BE2C (cell line): ENCODE measurements around the gene ZCCHC2.

ENCODE experiments used
- DNase-seq: peaks from one replicate; pipeline ENCODE4 v3.0.0-alpha.2; 2020
- H3K27me3 ChIP-seq: fragments of 250-450 bp; sonication (Bioruptor Pico); 2 replicates; pipeline ENCODE4 v1.5.1; 2020; ENCODE audit warnings: mild to moderate bottlenecking
- H3K36me3 ChIP-seq: fragments of 250-450 bp; sonication (Bioruptor Pico); 2 replicates; pipeline ENCODE4 v1.5.1; 2020; ENCODE audit warnings: mild to moderate bottlenecking
- H3K4me1 ChIP-seq: fragments of 250-450 bp; sonication (Bioruptor Pico); 2 replicates; pipeline ENCODE4 v1.5.1; 2020
- H3K4me3 ChIP-seq: 2 replicates; pipeline ENCODE4 v1.5.1; 2011; ENCODE audit warnings: low read depth, low read length
- H3K9me3 ChIP-seq: fragments of 250-450 bp; sonication (Bioruptor Pico); 2 replicates; pipeline ENCODE4 v1.5.1; 2020
- CTCF ChIP-seq: IDR thresholded peaks from 2 replicates; pipeline ENCODE4 v1.5.1; 2012; ENCODE audit warnings: mild to moderate bottlenecking, low read depth, low read length

Gene ZCCHC2

GRCh38 chr18:62617793-62618591 is 95.2 kb downstream of the ZCCHC2 start:
- H3K9me3 ChIP-seq: no peaks in the 10 kb centered on the region
- H3K36me3 ChIP-seq: no peaks in the 10 kb centered on the region
- H3K4me3 ChIP-seq: no peak overlapping the region
- DNase-seq: no peak
- TF ChIP-seq CTCF: no peak
- H3K27me3 ChIP-seq: no peaks in the 10 kb centered on the region
- H3K4me1 ChIP-seq: no peaks in the 10 kb centered on the region

- no peaks in the 10 kb centered on the region for H3K4me1 ChIP-seq
- TF ChIP-seq CTCF: no peak
- no peaks in the 10 kb centered on the region for H3K27me3 ChIP-seq
Observed at GRCh38 chr18:62618735-62619134, 95.9 kb downstream of the ZCCHC2 start.

GRCh38 chr18:62621546-62621945 is 98.7 kb downstream of the ZCCHC2 start:
- DNase-seq: no peak
- Histone ChIP-seq H3K9me3 (no peaks in the 10 kb centered on the region), H3K4me3 (no peak overlapping the region), H3K4me1 (no peaks in the 10 kb centered on the region), H3K27me3 (no peaks in the 10 kb centered on the region), H3K36me3 (no peaks in the 10 kb centered on the region)
- no peak for TF ChIP-seq CTCF

More at GRCh38 chr18:62618735-62619134, 95.9 kb downstream of the ZCCHC2 start:
- H3K4me3 ChIP-seq: no peak overlapping the region
- no peaks in the 10 kb centered on the region for H3K36me3 ChIP-seq
- H3K9me3 ChIP-seq: no peaks in the 10 kb centered on the region
- DNase-seq: no peak

GRCh38 chr18:62625019-62625418 is 102.2 kb downstream of the ZCCHC2 start:
- DNase-seq: no peak
- Histone ChIP-seq H3K9me3 (no peaks in the 10 kb centered on the region), H3K27me3 (no peaks in the 10 kb centered on the region), H3K4me1 (no peaks in the 10 kb centered on the region), H3K36me3 (no peaks in the 10 kb centered on the region), H3K4me3 (no peak overlapping the region)
- TF ChIP-seq CTCF: no peak
